H1 (cell line): ENCODE measurements around the gene BTBD16. TPM values are rescaled to one million over a fixed set of nuclear protein-coding genes. Genes with fewer than 3 reads are reported as not detected.

Source experiments
- CTCF ChIA-PET: fragments of 300-600 bp; sonication (Branson Sonifier 250); formaldehyde crosslinking; loops from one replicate; lab custom pipeline; 2021; ENCODE audit not compliant: partially characterized antibody; lab: Charles Lee
- POLR2A ChIA-PET: fragments of 300-600 bp; sonication (Branson Sonifier 250); formaldehyde crosslinking; loops from one replicate; lab custom pipeline; 2021; ENCODE audit warnings: inconsistent platforms; ENCODE audit not compliant: partially characterized antibody; lab: Charles Lee
- DNase-seq, 2 experiments: peaks; one replicate each; pipeline versions ENCODE4 v3.0.0 to v3.0.0-alpha.2; 2010 to 2022; ENCODE audit warnings: low spot score in 2 of 2, low read depth in 1 of 2, mixed read lengths in 1 of 2
- FAIRE-seq: peaks from 2 replicates; lab custom pipeline; 2011; peaks lifted over from hg19 to GRCh38; lab: Jason Lieb, UNC
- H2AFZ ChIP-seq: 2 replicates; pipeline ENCODE4 v1.8.1; 2012; ENCODE audit warnings: low read length, inconsistent platforms
- H2AK5ac ChIP-seq: 2 replicates; pipeline ENCODE4 v1.6.1; 2013; ENCODE audit warnings: low read depth, low read length
- H2BK120ac ChIP-seq: replicated peaks from 2 replicates; pipeline ENCODE3; 2013; ENCODE audit warnings: low read depth, low read length, inconsistent platforms
- H2BK12ac ChIP-seq: 2 replicates; pipeline ENCODE4 v1.6.1; 2013; ENCODE audit warnings: low read depth, low read length
- H2BK15ac ChIP-seq: 2 replicates; pipeline ENCODE4 v1.6.1; 2013; ENCODE audit warnings: low read length
- H2BK20ac ChIP-seq: 2 replicates; pipeline ENCODE4 v1.6.1; 2013; ENCODE audit warnings: low read length
- H2BK5ac ChIP-seq: 2 replicates; pipeline ENCODE4 v1.6.1; 2013; ENCODE audit warnings: low read depth, low read length
- H3K14ac ChIP-seq: 2 replicates; pipeline ENCODE4 v1.6.1; 2013; ENCODE audit warnings: inconsistent platforms; ENCODE audit not compliant: insufficient read length
- H3K18ac ChIP-seq: 2 replicates; pipeline ENCODE4 v1.6.1; 2013; ENCODE audit warnings: low read length; ENCODE audit errors: extremely low read depth
- H3K23ac ChIP-seq: 2 replicates; pipeline ENCODE4 v1.6.1; 2013; ENCODE audit warnings: inconsistent platforms; ENCODE audit not compliant: insufficient read length
- H3K23me2 ChIP-seq: 2 replicates; pipeline ENCODE4 v1.6.1; 2013; ENCODE audit warnings: low read depth, low read length
- H3K27ac ChIP-seq: 2 replicates; pipeline ENCODE4 v1.6.1; 2011; ENCODE audit warnings: low read depth, low read length, inconsistent platforms
- H3K27me3 ChIP-seq, 4 experiments: replicated peaks in 1 of 4; 1 replicate in 1 of 4; 2 replicates in 3 of 4; pipeline versions ENCODE4 v1.6.1 to v1.8.1; 2011 to 2013; ENCODE audit warnings: low read length in 3 of 4, mild to moderate bottlenecking in 3 of 4, inconsistent platforms in 2 of 4, mixed read lengths in 2 of 4, moderate library complexity in 1 of 4; ENCODE audit not compliant: control insufficient read depth in 3 of 4, insufficient read depth in 3 of 4; ENCODE audit errors: extremely low read depth in 1 of 4
- H3K36me3 ChIP-seq, 4 experiments: 2 replicates each; pipeline versions ENCODE4 v1.6.1 to v1.8.1; 2011 to 2013; ENCODE audit warnings: mild to moderate bottlenecking in 4 of 4, low read length in 3 of 4, moderate library complexity in 2 of 4, control low read depth in 1 of 4, inconsistent platforms in 1 of 4; ENCODE audit not compliant: insufficient read depth in 4 of 4, control insufficient read depth in 2 of 4
- H3K4ac ChIP-seq: replicated peaks from 2 replicates; pipeline ENCODE3; 2013; ENCODE audit warnings: low read length, low read depth, mixed read lengths, inconsistent platforms; ENCODE audit not compliant: insufficient read length
- H3K4me1 ChIP-seq, 4 experiments: replicated peaks in 1 of 4; 1 replicate in 1 of 4; 2 replicates in 3 of 4; pipeline versions ENCODE4 v1.6.1 to v1.8.1; 2011 to 2013; ENCODE audit warnings: low read length in 3 of 4, inconsistent platforms in 2 of 4, mixed read lengths in 1 of 4; ENCODE audit not compliant: insufficient read depth in 4 of 4, control insufficient read depth in 3 of 4
- H3K4me2 ChIP-seq, 2 experiments: 2 replicates each; pipeline versions ENCODE4 v1.6.1 to v1.8.1; 2011 to 2013; ENCODE audit warnings: low read depth in 2 of 2, low read length in 2 of 2, control low read depth in 1 of 2, inconsistent platforms in 1 of 2, mild to moderate bottlenecking in 1 of 2; ENCODE audit not compliant: insufficient read depth in 1 of 2
- H3K4me3 ChIP-seq, 4 experiments: fragments of 200-600, 300-600 bp in 1 of 4; sonication (generic), shearing (Covaris generic), sonication (Bioruptor Twin) in 1 of 4; 2 replicates each; pipeline versions ENCODE4 v1.5.1 to v1.8.1; 2011 to 2016; ENCODE audit warnings: low read length in 4 of 4, low read depth in 3 of 4, control low read depth in 2 of 4, inconsistent platforms in 2 of 4, mild to moderate bottlenecking in 2 of 4, mixed read lengths in 1 of 4, moderate library complexity in 1 of 4; ENCODE audit not compliant: insufficient read depth in 2 of 4; ENCODE audit errors: extremely low read depth in 1 of 4
- H3K56ac ChIP-seq: replicated peaks from 2 replicates; pipeline ENCODE3; 2013; ENCODE audit warnings: low read depth, mild to moderate bottlenecking, mixed read lengths, low read length, inconsistent platforms; ENCODE audit not compliant: insufficient read length
- H3K79me1 ChIP-seq: 2 replicates; pipeline ENCODE4 v1.6.1; 2013; ENCODE audit warnings: low read depth, low read length, control low read depth
- H3K79me2 ChIP-seq, 2 experiments: 2 replicates each; pipeline versions ENCODE4 v1.6.1 to v1.8.1; 2012 to 2013; ENCODE audit warnings: low read length in 2 of 2, mild to moderate bottlenecking in 2 of 2, inconsistent platforms in 1 of 2; ENCODE audit not compliant: insufficient read depth in 2 of 2, control insufficient read depth in 1 of 2
- H3K9ac ChIP-seq, 4 experiments: replicated peaks in 1 of 4; 1 replicate in 1 of 4; 2 replicates in 3 of 4; pipeline versions ENCODE4 v1.6.1 to v1.8.1; 2011 to 2013; ENCODE audit warnings: low read depth in 3 of 4, low read length in 3 of 4, control low read depth in 2 of 4, mild to moderate bottlenecking in 2 of 4, moderate library complexity in 2 of 4, inconsistent platforms in 1 of 4; ENCODE audit errors: extremely low read depth in 1 of 4
- H3K9me3 ChIP-seq, 2 experiments: 2 replicates each; pipeline versions ENCODE4 v1.6.1 to v1.8.1; 2012 to 2013; ENCODE audit warnings: mild to moderate bottlenecking in 2 of 2, moderate library complexity in 2 of 2, control low read depth in 1 of 2, inconsistent platforms in 1 of 2, low read depth in 1 of 2, low read length in 1 of 2, mixed read lengths in 1 of 2; ENCODE audit not compliant: insufficient read depth in 2 of 2
- H4K20me1 ChIP-seq, 2 experiments: replicated peaks in 1 of 2; 2 replicates each; pipeline versions ENCODE3 to v1.8.1; 2011 to 2013; ENCODE audit warnings: inconsistent platforms in 2 of 2, low read length in 2 of 2, mild to moderate bottlenecking in 1 of 2; ENCODE audit not compliant: insufficient read depth in 2 of 2, control insufficient read depth in 1 of 2
- H4K5ac ChIP-seq: 2 replicates; pipeline ENCODE4 v1.6.1; 2013; ENCODE audit warnings: low read length, low read depth, mixed read lengths, inconsistent platforms; ENCODE audit not compliant: insufficient read length
- H4K8ac ChIP-seq: 2 replicates; pipeline ENCODE4 v1.8.0; 2013; ENCODE audit warnings: mild to moderate bottlenecking, moderate library complexity, low read length, inconsistent platforms; ENCODE audit not compliant: insufficient read depth; ENCODE audit errors: extremely low read depth
- H4K91ac ChIP-seq: replicated peaks from 2 replicates; pipeline ENCODE3; 2013; ENCODE audit warnings: low read length, mixed read lengths, inconsistent platforms; ENCODE audit not compliant: insufficient read length
- BACH1 ChIP-seq: IDR thresholded peaks from 2 replicates; pipeline ENCODE4 v1.6.1; 2012; ENCODE audit warnings: low read length, improper control_type of control experiment
- CHD1 ChIP-seq: IDR thresholded peaks from 2 replicates; pipeline ENCODE4 v1.6.1; 2012; ENCODE audit warnings: low read depth, low read length, improper control_type of control experiment
- FOSL1 ChIP-seq: IDR thresholded peaks from 2 replicates; pipeline ENCODE4 v1.6.1; 2011; ENCODE audit warnings: mild to moderate bottlenecking, low read depth, low read length, moderate library complexity; ENCODE audit not compliant: insufficient read depth
- GTF2F1 ChIP-seq: IDR thresholded peaks from 2 replicates; pipeline ENCODE4 v1.6.1; 2012; ENCODE audit warnings: low read depth, low read length, improper control_type of control experiment, borderline replicate concordance
- HDAC2 ChIP-seq, 2 experiments: fragments of 300-600 bp in 1 of 2; sonication (generic) in 1 of 2; IDR thresholded peaks; 2 replicates each; pipeline ENCODE4 v1.6.1; 2011 to 2012; ENCODE audit warnings: low read depth in 2 of 2, low read length in 2 of 2, mild to moderate bottlenecking in 2 of 2, moderate library complexity in 2 of 2, borderline replicate concordance in 1 of 2, inconsistent platforms in 1 of 2
- JUN ChIP-seq: IDR thresholded peaks from 2 replicates; pipeline ENCODE4 v1.6.1; 2011; ENCODE audit warnings: low read depth, mild to moderate bottlenecking, improper control_type of control experiment, low read length
- MAX ChIP-seq: IDR thresholded peaks from 2 replicates; pipeline ENCODE4 v1.6.1; 2012; ENCODE audit warnings: inconsistent platforms
- POU5F1 ChIP-seq: IDR thresholded peaks from 2 replicates; pipeline ENCODE4 v1.6.1; 2011; ENCODE audit warnings: low read depth, mild to moderate bottlenecking, low read length, moderate library complexity
- RBBP5 ChIP-seq: IDR thresholded peaks from 2 replicates; pipeline ENCODE4 v1.7.1; 2012; ENCODE audit warnings: low read depth, mild to moderate bottlenecking, inconsistent platforms, low read length, moderate library complexity, borderline replicate concordance
- SAP30 ChIP-seq: fragments of 300-600 bp; sonication (generic); IDR thresholded peaks from 2 replicates; pipeline ENCODE4 v1.7.1; 2012; ENCODE audit warnings: low read length, moderate library complexity, mild to moderate bottlenecking, inconsistent platforms; ENCODE audit not compliant: insufficient read depth, insufficient replicate concordance
- SRF ChIP-seq: IDR thresholded peaks from 2 replicates; pipeline ENCODE4 v1.6.1; 2011; ENCODE audit warnings: mild to moderate bottlenecking, low read depth, low read length, moderate library complexity
- YY1 ChIP-seq: IDR thresholded peaks from 2 replicates; pipeline ENCODE4 v1.6.1; 2011; ENCODE audit warnings: low read depth, mild to moderate bottlenecking, low read length
- WGBS, 2 experiments: shearing (Covaris generic) in 1 of 2; methylation state at CpG; one replicate each; pipeline versions ENCODE4 v1.1.6 to v1.1.7; 2013 to 2015; ENCODE audit warnings: low lambda C conversion rate in 2 of 2, mixed read lengths in 2 of 2, inconsistent platforms in 1 of 2, low coverage in 1 of 2, missing lambda C conversion rate in 1 of 2; ENCODE audit not compliant: insufficient replicate concordance in 2 of 2, insufficient coverage in 1 of 2, insufficient read length in 1 of 2; ENCODE audit errors: extremely low coverage in 1 of 2, missing lambda C conversion rate in 1 of 2; 5-methylcytosine and 5-hydroxymethylcytosine counted together
- polyA plus RNA-seq, 7 experiments: library from polyadenylated mRNA; depleted of rRNA in 3 of 7; stranded (reverse) in 5 of 7; unstranded in 2 of 7; fragments of >200 nt in 5 of 7; fragments of 200-250 nt in 2 of 7; gene quantifications; 1 replicate in 5 of 7; 2 replicates in 1 of 7; 4 replicates in 1 of 7; pipeline versions ENCODE4 v1.2.1 to v1.2.3, GENCODE V29; 2011 to 2013; ENCODE audit warnings: missing spikeins in 2 of 7, mixed read lengths in 2 of 7
- total RNA-seq: library from RNA; stranded (reverse); fragmentation: NEBNext Ultra II Directional; extraction: Animal tissue kit (Norgen Biotek cat#: 25700); gene quantifications from 2 replicates; pipeline ENCODE4 v1.2.1, GENCODE V29; 2021
- TF ChIP-seq, protein P1 (sequence below): IDR thresholded peaks from 2 replicates; pipeline ENCODE4 v1.6.1; 2011; ENCODE audit warnings: low read length, improper control_type of control experiment

The BTBD16 gene
- total and polyA plus RNA-seq, 2 of the 8 experiments (the other 6 are each of a cell fraction or from before 2014, with no cell fraction given), result 0.05 TPM; not detected in 1

- H2BK20ac ChIP-seq, result no peak overlapping the region
- WGBS, 2 experiments, result 88% methylated on average over 9 of the region's 9 CpGs; no CpG with 5 or more reads in 1 of the 2 experiments
- TF ChIP-seq FOSL1, result no peak
- no peak for TF ChIP-seq POU5F1
- TF ChIP-seq JUN, result no peak
- TF ChIP-seq YY1, result no peak
- no peak for TF ChIP-seq BACH1
- no peak for TF ChIP-seq SRF
- TF ChIP-seq MAX, result no peak
- TF ChIP-seq RBBP5, result no peak
- no peak for TF ChIP-seq GTF2F1
- no peak for TF ChIP-seq HDAC2 (IDR thresholded peaks at IDR 0.05; ENCODE audit: borderline replicate concordance in 1 of 2, low read depth in 2 of 2, low read length in 2 of 2)
- TF ChIP-seq, protein P1, sequence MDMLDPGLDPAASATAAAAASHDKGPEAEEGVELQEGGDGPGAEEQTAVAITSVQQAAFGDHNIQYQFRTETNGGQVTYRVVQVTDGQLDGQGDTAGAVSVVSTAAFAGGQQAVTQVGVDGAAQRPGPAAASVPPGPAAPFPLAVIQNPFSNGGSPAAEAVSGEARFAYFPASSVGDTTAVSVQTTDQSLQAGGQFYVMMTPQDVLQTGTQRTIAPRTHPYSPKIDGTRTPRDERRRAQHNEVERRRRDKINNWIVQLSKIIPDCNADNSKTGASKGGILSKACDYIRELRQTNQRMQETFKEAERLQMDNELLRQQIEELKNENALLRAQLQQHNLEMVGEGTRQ, result no peak
- TF ChIP-seq SAP30, result no peak
- TF ChIP-seq CHD1, result no peak
Measured at GRCh38 chr10:122224159-122224558, 46.9 kb upstream of the BTBD16 start.

More at GRCh38 chr10:122224159-122224558, 46.9 kb upstream of the BTBD16 start:
- no peak overlapping the region for H4K5ac ChIP-seq
- H3K4me2 ChIP-seq, result no peak overlapping the region
- H3K4me3 ChIP-seq, result no peak overlapping the region
- no peaks in the 10 kb centered on the region for H3K79me1 ChIP-seq
- H2BK12ac ChIP-seq, result no peak overlapping the region
- no peak overlapping the region for H2BK5ac ChIP-seq
- H4K91ac ChIP-seq, result no peak overlapping the region
- DNase-seq (no peak), FAIRE-seq (no peak)
- H3K14ac ChIP-seq, result no peak overlapping the region
- H3K23ac ChIP-seq, result no peak overlapping the region
- H4K20me1 ChIP-seq, result peaks cover 3 to 10% of the 10 kb centered on the region in 2 experiments
- no peak overlapping the region for H3K27ac ChIP-seq
- H2AK5ac ChIP-seq, result no peak overlapping the region
- H2BK120ac ChIP-seq, result no peak overlapping the region
- H3K79me2 ChIP-seq, result no peaks in the 10 kb centered on the region
- H3K27me3 ChIP-seq, result no peaks in the 10 kb centered on the region
- no peak overlapping the region for H3K4ac ChIP-seq
- H2BK15ac ChIP-seq, result no peak overlapping the region
- H3K4me1 ChIP-seq, result no peaks in the 10 kb centered on the region
- POLR2A ChIA-PET, result interaction anchor here (1.5 kb wide), 1 partner anchor 8 kb away, joined by 4 read pairs; no protein-coding TSS in a partner anchor
- no peaks in the 10 kb centered on the region for H3K9me3 ChIP-seq
- CTCF ChIA-PET, result interaction anchor here (0.8 to 3.2 kb wide), 7 partner anchors 10 to 85 kb away, joined by 3 to 11 read pairs (median 5); no protein-coding TSS in a partner anchor
- H3K56ac ChIP-seq, result no peak overlapping the region
- H4K8ac ChIP-seq, result no peak overlapping the region
- H3K18ac ChIP-seq, result no peak overlapping the region
- no peak overlapping the region for H3K9ac ChIP-seq
- H3K36me3 ChIP-seq, result peaks cover 18 to 76% (median 46%) of the 10 kb centered on the region in 4 experiments; a peak in 7 of 8 replicates
- H3K23me2 ChIP-seq, result no peaks in the 10 kb centered on the region
- no peak overlapping the region for H2AFZ ChIP-seq
